ENCODE results near the gene ENOX1.

- TF ChIP-seq LEF1 (IDR thresholded peaks at IDR 0.05; ENCODE audit: borderline replicate concordance) (no peak), FOXM1 (IDR thresholded peaks at IDR 0.05; ENCODE audit: borderline replicate concordance) (no peak), L3MBTL2 (conservative IDR thresholded peaks at IDR 0.05) (no peak), ELF4 (IDR thresholded peaks at IDR 0.05) (no peak), SP1 (IDR thresholded peaks at IDR 0.05) (no peak), ZNF384 (IDR thresholded peaks at IDR 0.05) (no peak), BHLHE40 (IDR thresholded peaks at IDR 0.05; ENCODE audit: borderline replicate concordance) (no peak), TARDBP (IDR thresholded peaks at IDR 0.05) (no peak)
Measured at GRCh38 chr13:43492745-43493144, 294.0 kb downstream of the ENOX1 start.
